KOPT-K1 (cell line): ENCODE results near the gene LBHD1.
"Not testable (repeated sequence)": the region's sequence is repeated elsewhere in the genome, so short reads cannot be mapped to it uniquely, and the experiment has no call there.

Experiments
- H3K27ac ChIP-seq: fragments of 200-600 bp; sonication (generic); 2 replicates; pipeline ENCODE4 v1.5.1; 2016; ENCODE audit warnings: antibody characterized with exemption, mild to moderate bottlenecking, low read depth, low read length; ENCODE audit not compliant: poor library complexity, severe bottlenecking
- H3K36me3 ChIP-seq: fragments of 200-600 bp; sonication (generic); 2 replicates; pipeline ENCODE4 v1.5.1; 2017; ENCODE audit warnings: antibody characterized with exemption, mild to moderate bottlenecking, low read length, moderate library complexity; ENCODE audit not compliant: insufficient read depth
- H3K9me3 ChIP-seq: fragments of 200-600 bp; sonication (generic); 2 replicates; pipeline ENCODE4 v1.5.1; 2017; ENCODE audit warnings: antibody characterized with exemption, low read length, mild to moderate bottlenecking; ENCODE audit not compliant: insufficient read depth, poor library complexity, severe bottlenecking

Gene LBHD1

DNA sequence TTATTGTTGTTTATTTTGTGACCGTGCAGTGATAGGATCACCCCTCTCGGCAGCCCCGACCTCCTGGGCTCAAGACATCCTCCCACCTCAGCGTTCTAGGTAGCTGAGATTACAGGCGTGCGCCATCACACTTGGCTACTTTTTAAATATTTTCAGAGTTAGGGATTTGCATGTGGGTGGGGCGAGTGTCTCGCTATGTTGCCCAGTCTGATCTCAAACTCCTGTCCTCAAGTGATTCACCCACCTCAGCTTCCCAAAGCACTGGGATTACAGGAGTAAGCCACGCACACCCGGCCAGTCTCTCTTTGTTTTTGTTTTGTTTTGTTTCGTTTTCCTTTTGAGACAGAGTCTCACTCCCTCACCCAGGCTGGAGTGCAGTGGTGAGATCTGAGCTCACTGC lies 17.8 kb downstream of the LBHD1 start:
- H3K27ac ChIP-seq: no peak overlapping the region

DNA sequence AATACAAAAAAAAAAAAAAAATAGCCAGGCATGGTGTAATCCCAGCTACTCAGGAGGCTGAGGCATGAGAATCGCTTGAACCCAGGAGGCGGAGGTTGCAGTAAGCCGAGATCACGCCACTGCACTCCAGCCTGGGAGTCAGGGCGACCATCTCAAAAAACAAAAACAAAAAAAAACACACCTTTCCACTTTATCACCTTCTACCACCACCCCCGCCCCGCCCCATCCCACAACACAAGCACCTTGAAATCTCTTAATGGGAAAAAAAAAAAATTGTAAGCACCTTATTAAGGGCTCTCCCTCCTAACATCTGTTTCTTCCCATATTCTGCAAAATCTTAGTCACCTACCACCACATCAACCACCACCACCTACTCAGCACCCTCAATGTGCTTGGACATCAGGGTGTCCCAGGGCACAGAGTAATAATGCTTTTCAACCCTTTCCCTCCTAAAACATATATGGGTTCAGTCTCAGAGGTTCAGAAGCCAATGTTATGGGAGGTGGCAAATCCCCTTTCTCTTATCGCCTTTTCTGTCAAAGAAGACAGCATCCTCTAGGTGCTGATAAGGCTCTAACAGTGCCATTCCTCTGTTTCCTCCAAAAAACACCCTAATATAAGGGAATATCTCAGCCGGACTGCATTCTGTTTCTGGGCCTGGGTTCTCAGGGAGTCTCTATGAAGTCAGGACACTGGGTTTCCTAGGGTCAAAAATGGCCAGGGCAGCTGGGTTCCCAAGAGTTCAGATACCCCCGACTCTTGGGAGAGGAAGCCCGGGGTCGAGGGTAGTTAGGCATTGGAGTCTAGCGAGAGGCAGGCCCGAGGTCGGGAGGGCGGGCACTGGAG lies 19.7 kb downstream of the LBHD1 start:
- Histone ChIP-seq H3K36me3 (peaks cover 25% of the 10 kb centered on the region), H3K27ac (peak overlapping the region; percentile 76), H3K9me3 (no peaks in the 10 kb centered on the region)

More for the DNA sequence above, 17.8 kb downstream of the LBHD1 start:
- no peaks in the 10 kb centered on the region for H3K9me3 ChIP-seq
- peaks cover 6% of the 10 kb centered on the region for H3K36me3 ChIP-seq

DNA sequence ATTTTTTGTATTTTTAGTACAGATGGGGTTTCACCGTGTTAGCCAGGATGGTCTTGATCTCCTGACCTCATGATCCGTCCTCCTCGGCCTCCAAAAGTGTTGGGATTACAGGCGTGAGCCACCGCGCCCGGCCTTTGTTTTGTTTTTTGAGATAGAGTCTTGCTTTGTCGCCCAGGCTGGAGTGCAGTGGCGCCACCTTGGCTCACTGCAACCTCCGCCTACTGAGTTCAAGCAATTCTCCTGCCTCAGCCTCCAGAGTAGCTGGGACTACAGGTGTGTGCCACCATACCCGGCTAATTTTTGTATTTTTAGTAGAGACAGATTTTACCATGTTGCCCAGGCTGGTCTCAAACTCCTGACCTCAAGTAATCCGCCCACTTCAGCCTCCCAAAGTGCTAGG lies 21.8 kb downstream of the LBHD1 start:
- peaks cover 27% of the 10 kb centered on the region for H3K36me3 ChIP-seq
- not testable (repeated sequence) for H3K27ac ChIP-seq, H3K9me3 ChIP-seq

DNA sequence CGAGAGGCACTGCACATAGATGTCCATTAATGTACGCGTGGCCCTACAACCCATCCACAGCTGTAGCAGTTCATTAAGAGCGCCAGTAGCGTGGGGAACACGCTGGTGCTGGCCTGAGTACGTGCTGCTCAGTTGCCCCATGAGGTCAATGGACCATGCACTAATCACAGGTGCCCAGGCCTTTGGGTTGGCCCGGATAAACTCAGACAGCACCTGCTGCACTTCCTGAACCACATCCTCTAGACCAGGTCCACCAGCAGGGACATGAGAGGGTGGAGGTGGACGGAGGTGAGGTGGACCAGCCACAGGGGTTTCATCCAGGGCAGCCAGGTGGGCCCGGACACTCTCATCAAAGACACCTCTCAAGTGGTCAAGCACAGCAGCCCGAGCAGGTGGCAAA lies 22.6 kb downstream of the LBHD1 start:
- Histone ChIP-seq H3K27ac (no peak overlapping the region), H3K36me3 (peaks cover 34% of the 10 kb centered on the region), H3K9me3 (no peaks in the 10 kb centered on the region)

DNA sequence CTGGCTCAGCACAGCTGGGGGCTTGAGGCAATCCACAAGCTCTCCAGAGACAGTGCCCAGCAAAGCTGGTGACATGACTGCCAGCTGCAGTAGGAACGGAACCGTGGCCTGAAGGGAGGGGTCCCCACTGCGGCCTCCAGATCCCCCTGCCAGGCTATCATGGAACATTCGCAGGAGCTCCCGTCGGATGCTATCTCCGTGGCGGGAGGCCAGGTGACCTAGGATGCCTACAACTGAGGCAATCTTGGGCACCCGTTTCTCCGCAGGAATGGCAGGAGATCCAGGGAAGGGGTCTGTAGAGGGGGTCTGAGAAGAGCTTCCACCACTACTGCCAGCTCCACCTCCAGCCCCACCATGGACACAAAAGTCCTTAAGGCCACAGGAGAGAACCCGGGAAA lies 23.1 kb downstream of the LBHD1 start:
- Histone ChIP-seq H3K27ac (no peak overlapping the region), H3K36me3 (peaks cover 39% of the 10 kb centered on the region), H3K9me3 (no peaks in the 10 kb centered on the region)

DNA sequence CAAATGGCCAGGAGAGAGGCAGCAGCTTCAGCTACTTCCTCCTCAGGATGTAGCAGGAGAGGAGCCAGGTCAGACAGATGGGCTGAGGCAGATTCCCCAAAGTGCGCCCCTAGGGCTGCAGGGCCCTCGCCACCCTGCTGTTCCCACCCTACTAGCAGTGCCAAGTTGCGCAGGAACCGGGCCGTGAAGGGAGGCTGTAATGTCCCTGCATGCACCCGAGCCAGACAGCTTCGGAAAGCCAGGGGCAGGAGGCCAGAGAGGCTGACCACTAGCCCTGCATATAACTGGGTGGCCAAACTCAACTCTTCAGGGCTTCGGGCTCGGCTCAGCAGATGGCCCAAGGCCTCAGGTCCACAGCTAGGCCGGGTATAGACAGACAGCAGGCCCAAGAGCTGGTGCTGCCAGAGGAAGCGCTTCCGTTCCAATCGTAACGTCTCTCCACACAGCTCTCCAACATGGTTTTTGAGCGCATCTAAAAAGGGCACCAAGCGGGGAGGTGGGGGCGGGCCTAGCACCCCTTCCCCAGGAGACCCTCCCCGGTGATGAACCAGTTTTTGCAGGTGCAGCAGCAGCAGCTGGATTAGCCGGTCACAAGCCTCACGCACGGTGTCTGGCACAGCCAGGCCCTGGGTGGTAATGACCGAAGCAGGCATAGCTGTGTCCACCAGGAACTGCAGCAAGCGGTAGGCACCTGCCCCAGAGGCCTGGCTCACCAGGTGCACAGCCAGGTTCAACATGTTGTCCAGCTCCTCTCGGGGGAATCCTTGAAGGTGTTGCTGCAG lies 23.7 kb downstream of the LBHD1 start:
- Histone ChIP-seq H3K36me3 (peaks cover 45% of the 10 kb centered on the region), H3K9me3 (no peaks in the 10 kb centered on the region), H3K27ac (no peak overlapping the region)

DNA sequence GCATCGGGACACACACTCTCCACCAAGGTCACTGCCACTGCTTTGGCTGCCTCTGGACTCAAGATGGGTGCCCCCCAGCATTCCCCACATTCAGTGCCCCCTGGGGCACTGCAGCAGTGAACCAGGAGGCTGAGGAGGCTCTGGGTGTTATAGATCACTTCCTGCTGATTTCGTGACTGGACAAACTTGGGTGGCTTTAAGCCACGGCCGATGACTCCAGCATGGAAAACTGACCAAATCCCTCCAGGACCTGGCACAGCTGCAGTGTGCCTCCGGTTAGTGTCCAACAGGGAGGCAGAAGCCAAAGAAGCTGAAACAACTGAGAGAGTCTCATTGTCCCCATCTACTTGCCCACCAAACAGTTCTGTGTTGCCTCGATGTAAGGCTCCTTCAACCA lies 24.5 kb downstream of the LBHD1 start:
- Histone ChIP-seq H3K36me3 (peaks cover 53% of the 10 kb centered on the region), H3K27ac (no peak overlapping the region), H3K9me3 (no peaks in the 10 kb centered on the region)

DNA sequence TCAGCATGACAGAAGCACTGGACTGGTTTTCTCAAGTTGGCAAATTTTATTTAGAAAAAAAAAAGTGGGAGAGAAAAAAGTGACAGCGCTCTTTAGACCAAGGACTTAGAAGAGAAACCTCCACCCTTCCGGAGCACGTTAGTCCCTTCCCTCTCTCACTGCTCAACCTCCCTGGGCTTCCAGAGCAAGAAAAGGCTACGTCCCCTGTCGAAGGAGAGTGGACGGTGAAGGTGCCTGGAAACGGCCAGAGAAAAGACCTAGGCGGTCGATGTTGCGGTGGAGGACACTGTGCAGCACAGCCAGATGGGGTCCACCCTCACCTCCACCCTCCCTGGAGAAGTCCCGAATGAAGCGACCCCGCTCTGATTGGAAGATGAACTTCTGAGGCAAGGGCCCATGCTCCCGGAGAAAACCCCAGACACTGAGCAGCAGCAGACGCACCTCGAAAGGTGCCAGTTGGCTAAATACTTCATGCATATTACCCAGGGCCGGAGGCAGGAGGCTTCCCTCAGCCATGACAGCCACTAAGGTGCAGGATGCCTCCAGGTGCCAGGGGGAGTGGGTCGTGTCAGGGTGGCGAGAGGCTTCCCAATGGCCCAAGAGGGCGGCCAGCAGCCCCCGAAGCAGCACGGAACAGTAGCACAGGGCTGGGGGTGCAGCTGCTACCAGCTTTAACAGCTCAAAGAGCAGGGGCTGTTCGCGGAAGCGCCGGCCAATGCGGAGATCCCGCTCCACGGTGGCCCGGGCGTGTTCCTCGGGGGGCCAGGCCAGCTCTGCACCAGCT lies 25.1 kb downstream of the LBHD1 start:
- Histone ChIP-seq H3K27ac (peak overlapping the region; percentile 92), H3K36me3 (peaks cover 55% of the 10 kb centered on the region), H3K9me3 (no peaks in the 10 kb centered on the region)

DNA sequence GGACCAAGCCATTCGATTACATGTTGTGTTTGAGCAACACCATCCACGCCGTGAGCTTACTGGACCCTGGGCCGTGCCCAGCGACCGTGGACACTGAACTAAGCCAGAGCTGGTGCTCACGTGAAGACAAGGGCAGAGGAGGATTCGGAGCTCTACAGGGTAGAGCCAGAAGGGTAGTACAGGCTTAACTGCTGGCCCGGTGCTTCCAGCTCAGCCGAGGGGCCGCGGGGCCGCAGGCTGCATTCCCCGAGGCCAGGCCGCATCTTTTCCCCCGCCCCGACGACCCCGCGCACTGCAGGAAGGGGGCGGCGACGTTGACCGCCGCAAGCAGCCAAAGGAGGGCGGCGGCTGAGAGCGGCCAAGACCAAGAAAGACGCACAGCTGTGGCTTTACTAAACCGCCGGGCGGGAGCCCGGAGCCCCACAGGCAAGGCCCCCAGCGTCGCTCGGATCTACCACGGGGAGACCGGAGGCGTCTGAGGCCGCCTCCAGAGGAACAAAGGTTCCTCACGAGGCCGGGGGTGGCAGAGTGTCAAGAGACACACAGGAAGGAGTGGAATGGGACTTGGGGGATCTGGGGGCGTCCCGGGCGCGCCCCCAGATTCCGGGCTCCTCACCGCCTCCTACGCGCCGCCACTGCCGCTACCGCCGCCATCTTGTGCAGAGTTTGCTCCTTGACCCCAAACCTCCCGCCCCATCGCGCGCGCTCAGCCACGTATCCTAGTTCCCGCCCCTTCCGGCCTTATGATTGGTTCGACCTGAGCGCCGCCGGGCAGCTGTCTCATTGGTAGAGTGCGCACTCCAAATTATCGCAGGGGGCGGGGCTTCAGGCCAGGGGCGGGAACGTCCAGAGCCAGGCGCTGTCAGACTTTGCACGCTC lies 25.9 kb downstream of the LBHD1 start, which contains the start of gene GANAB:
Gene GANAB (minus strand): TSS at position 668 of the 879 bp plus-strand sequence. CDS start 14 bp downstream, at position 654.
- H3K27ac ChIP-seq: peak within 1 kb of the TSS; percentile 92
- H3K9me3 ChIP-seq: no peaks in the 10 kb centered on the region
- H3K36me3 ChIP-seq: peaks cover 55% of the 10 kb centered on the region

DNA sequence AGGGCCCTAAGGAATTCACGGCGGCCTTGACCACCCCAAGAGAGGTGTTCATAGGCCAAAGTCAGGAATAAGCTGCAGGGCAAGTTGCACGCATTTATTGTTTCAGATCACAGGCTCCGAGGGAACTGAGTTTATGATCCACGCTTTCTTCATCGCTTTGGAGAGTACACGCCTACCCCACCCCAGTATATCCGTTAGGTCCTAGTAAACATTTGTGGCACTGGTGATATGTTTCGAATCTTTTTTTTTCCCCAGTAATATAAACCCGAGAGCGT lies 26.5 kb downstream of the LBHD1 start:
- H3K36me3 ChIP-seq: peaks cover 55% of the 10 kb centered on the region
- H3K27ac ChIP-seq: peak overlapping the region; percentile 92

DNA sequence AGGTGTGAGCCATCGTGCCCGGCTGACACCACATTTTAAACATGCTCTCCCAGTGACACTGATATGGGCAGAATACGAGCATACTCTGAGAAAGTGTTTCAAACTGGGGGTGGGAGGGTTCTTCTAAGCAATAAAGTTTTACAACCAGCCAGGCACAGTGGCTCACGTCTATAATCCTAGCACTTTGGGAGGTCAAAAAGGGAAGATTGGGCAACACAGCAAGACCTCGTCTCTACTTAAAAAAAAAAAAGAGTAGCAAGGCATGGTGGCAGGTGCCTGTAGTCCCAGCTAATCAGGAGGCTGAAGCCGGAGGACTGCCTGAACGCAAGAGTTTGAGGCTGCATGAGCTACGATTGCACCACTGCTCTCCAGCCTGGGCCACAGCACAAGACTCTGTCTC lies 27.8 kb downstream of the LBHD1 start:
- Histone ChIP-seq H3K36me3 (peaks cover 55% of the 10 kb centered on the region), H3K27ac (no peak overlapping the region), H3K9me3 (no peaks in the 10 kb centered on the region)

More for the DNA sequence above, 26.5 kb downstream of the LBHD1 start:
- H3K9me3 ChIP-seq: no peaks in the 10 kb centered on the region

DNA sequence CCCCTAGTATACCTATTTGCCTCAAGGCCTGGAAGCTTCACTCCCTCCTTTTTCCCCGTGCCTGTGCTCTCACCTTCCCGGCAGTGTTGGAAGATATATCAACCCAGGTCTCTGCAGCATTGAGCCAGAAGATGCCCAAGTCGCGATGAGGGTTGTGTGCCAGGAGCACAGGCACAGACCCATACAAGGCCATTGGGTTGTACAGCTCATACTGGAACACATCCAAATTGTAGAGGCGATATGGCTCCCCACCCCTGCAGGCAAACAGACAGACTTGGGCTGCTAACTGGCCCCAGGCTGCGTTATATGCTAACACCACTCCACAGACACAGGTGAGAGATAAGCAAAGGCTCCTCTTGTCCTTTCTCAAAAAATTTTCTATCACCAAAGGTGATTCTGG lies 39.6 kb downstream of the LBHD1 start:
- no peak overlapping the region for H3K27ac ChIP-seq
- H3K36me3 ChIP-seq: peaks cover 99% of the 10 kb centered on the region
- no peaks in the 10 kb centered on the region for H3K9me3 ChIP-seq

DNA sequence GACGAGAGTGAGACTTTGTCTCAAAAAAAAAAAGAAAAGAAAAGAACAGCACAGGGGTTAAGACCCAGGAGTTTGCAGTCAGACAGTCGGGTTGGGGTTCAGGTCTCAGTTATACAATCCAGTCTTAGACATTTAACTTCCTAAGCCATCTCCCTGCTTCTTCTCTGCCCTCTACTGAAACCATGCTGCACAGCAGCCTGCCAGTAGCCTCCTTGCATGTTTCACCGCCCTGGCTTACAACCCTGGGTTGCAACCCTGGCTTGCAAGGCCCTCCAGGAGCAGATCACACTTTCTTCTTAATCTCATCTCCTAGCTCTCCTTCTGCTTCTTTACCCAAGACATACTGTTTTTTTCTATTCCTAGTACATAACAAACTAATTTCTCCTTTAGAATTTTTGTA lies 44.4 kb downstream of the LBHD1 start:
- Histone ChIP-seq H3K9me3 (no peaks in the 10 kb centered on the region), H3K27ac (no peak overlapping the region), H3K36me3 (peaks cover 86% of the 10 kb centered on the region)

DNA sequence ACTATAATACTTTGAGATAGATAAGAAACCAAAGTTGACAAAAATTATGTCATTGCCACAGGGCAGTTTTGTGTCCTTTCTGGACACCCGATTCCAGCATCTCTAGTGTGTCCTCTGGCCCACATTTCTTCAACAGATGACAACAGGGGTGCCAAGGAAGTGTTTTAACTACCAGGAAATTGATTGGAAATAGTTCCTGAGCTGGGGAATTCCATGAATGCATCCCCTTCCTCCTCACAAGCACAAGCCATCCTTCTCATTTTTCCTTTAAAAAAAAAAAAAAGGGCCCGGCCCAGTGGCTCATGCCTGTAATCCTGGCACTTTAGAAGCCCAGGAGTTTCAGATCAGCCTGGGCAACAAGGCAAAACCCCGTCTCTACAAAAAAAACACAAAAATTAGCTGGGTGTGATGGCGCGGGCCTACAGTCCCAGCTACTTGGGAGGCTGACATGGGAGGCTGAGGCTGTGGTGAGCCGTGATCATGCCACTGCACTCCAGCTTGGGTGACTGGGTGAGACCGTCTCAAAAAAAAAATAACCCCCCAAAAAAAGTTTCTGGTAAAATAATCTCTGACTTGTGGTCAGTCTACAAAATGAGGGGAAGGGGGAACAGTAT lies 49.5 kb downstream of the LBHD1 start:
- H3K36me3 ChIP-seq: peaks cover 42% of the 10 kb centered on the region
- H3K9me3 ChIP-seq: no peaks in the 10 kb centered on the region
- peak overlapping the region; percentile 86 for H3K27ac ChIP-seq
